HCT116 (cell line): Measurements from ENCODE around the gene SYCE3. TPM values are rescaled to one million over a fixed set of nuclear protein-coding genes. Genes with fewer than 3 reads are reported as not detected.

Source experiments
- ATAC-seq: fragments of 200-7000 bp; cut with Tn5 transposase; 2 replicates; pipeline ENCODE4 v1.9.1; 2020; ENCODE audit warnings: mild to moderate bottlenecking, moderate library complexity
- BruUV-seq: library from RNA; stranded (reverse); fragments of 400-500 nt; replicated peaks from 2 replicates; lab custom pipeline; 2021; lab: Mats Ljungman, UMichigan
- CTCF ChIA-PET: fragments of 300-600 bp; sonication (Branson Sonifier 250); formaldehyde crosslinking; loops from one replicate; lab custom pipeline; 2021; ENCODE audit warnings: antibody characterized with exemption; lab: Charles Lee
- POLR2A ChIA-PET: fragments of 300-600, 350-600 bp; sonication (Branson Sonifier 250); formaldehyde crosslinking; loops from one replicate; lab custom pipeline; 2021; ENCODE audit warnings: antibody characterized with exemption; lab: Charles Lee
- RAD21 ChIA-PET, 2 experiments: fragments of 300-600 bp; sonication (Branson Sonifier 250); formaldehyde crosslinking; loops; one replicate each; lab custom pipeline; 2023; ENCODE audit warnings: low total read pairs in 2 of 2; ENCODE audit not compliant: uncharacterized antibody in 2 of 2, unreplicated experiment in 2 of 2, low non-redundant PET in 1 of 2; lab: Charles Lee
- DNase-seq: peaks from one replicate; pipeline ENCODE4 v3.0.0-alpha.2; 2010; ENCODE audit warnings: low read depth, low spot score
- H2AFZ ChIP-seq: fragments of 200-600 bp; shearing (Covaris generic), sonication (generic); 2 replicates; pipeline ENCODE4 v1.6.1; 2017; ENCODE audit warnings: low read depth, mixed run types, mixed read lengths, antibody characterized with exemption, low read length; ENCODE audit not compliant: poor library complexity, severe bottlenecking
- H3K27ac ChIP-seq: 2 replicates; pipeline ENCODE4 v1.5.1; 2012; ENCODE audit warnings: low read depth, low read length
- H3K27me3 ChIP-seq: fragments of 200-600 bp; sonication (generic); 2 replicates; pipeline ENCODE4 v1.6.1; 2016; ENCODE audit warnings: mixed run types, low read length, mixed read lengths; ENCODE audit not compliant: insufficient read depth
- H3K36me3 ChIP-seq, 2 experiments: fragments of 200-500 bp in 1 of 2; fragments of 200-600 bp in 1 of 2; sonication (Bioruptor generic) in 1 of 2; sonication (generic) in 1 of 2; 2 replicates each; pipeline versions ENCODE4 v1.5.1 to v1.6.1; 2014 to 2016; ENCODE audit warnings: low read length in 2 of 2, inconsistent platforms in 1 of 2, mixed read lengths in 1 of 2, mixed run types in 1 of 2; ENCODE audit not compliant: insufficient read depth in 2 of 2, control insufficient read depth in 1 of 2
- H3K4me1 ChIP-seq, 2 experiments: fragments of 200-600 bp in 1 of 2; sonication (generic) in 1 of 2; 2 replicates each; pipeline versions ENCODE4 v1.5.1 to v1.6.1; 2012 to 2017; ENCODE audit warnings: low read length in 2 of 2, inconsistent platforms in 1 of 2, mild to moderate bottlenecking in 1 of 2, mixed read lengths in 1 of 2, mixed run types in 1 of 2, moderate library complexity in 1 of 2; ENCODE audit not compliant: insufficient read depth in 2 of 2, control insufficient read depth in 1 of 2
- H3K4me2 ChIP-seq: fragments of 200-600 bp; sonication (generic); 2 replicates; pipeline ENCODE4 v1.6.1; 2017; ENCODE audit warnings: mixed run types, low read length, mixed read lengths
- H3K4me3 ChIP-seq, 2 experiments: fragments of 200-600 bp in 1 of 2; sonication (generic) in 1 of 2; replicated peaks in 1 of 2; 2 replicates each; pipeline ENCODE4 v1.5.1; 2011 to 2016; ENCODE audit warnings: low read length in 2 of 2, control low read depth in 1 of 2, low read depth in 1 of 2, mild to moderate bottlenecking in 1 of 2, mixed read lengths in 1 of 2, mixed run types in 1 of 2
- H3K79me2 ChIP-seq: fragments of 200-600 bp; sonication (generic); 2 replicates; pipeline ENCODE4 v1.6.1; 2017; ENCODE audit warnings: mild to moderate bottlenecking, mixed run types, low read length, moderate library complexity, mixed read lengths; ENCODE audit not compliant: insufficient read depth
- H3K9ac ChIP-seq: fragments of 200-600 bp; sonication (generic); 2 replicates; pipeline ENCODE4 v1.6.1; 2016; ENCODE audit warnings: low read length, mixed read lengths
- H3K9me2 ChIP-seq: fragments of 200-600 bp; sonication (generic), shearing (Covaris generic); 2 replicates; pipeline ENCODE4 v1.6.1; 2017; ENCODE audit warnings: mixed run types, mild to moderate bottlenecking, moderate library complexity; ENCODE audit not compliant: insufficient read depth
- H3K9me3 ChIP-seq, 2 experiments: fragments of 200-500 bp in 1 of 2; fragments of 200-600 bp in 1 of 2; sonication (Bioruptor generic) in 1 of 2; sonication (generic) in 1 of 2; 2 replicates each; pipeline ENCODE4 v1.6.1; 2014 to 2017; ENCODE audit warnings: low read length in 2 of 2, mixed read lengths in 2 of 2, inconsistent platforms in 1 of 2, low read depth in 1 of 2, mild to moderate bottlenecking in 1 of 2, mixed run types in 1 of 2, moderate library complexity in 1 of 2; ENCODE audit not compliant: control insufficient read depth in 1 of 2, insufficient read depth in 1 of 2
- H4K20me1 ChIP-seq: fragments of 200-600 bp; sonication (generic), shearing (Covaris generic); 2 replicates; pipeline ENCODE4 v1.6.1; 2017; ENCODE audit warnings: mixed run types, mild to moderate bottlenecking, moderate library complexity; ENCODE audit not compliant: insufficient read depth
- CBX3 ChIP-seq: IDR thresholded peaks from 2 replicates; pipeline ENCODE4 v1.6.1; 2012; ENCODE audit warnings: low read depth
- CEBPB ChIP-seq: IDR thresholded peaks from 2 replicates; pipeline ENCODE4 v1.6.1; 2012; ENCODE audit warnings: low read depth
- EGR1 ChIP-seq: IDR thresholded peaks from 2 replicates; pipeline ENCODE4 v1.6.1; 2012; ENCODE audit warnings: low read depth
- EZH2phosphoT487 ChIP-seq: fragments of 200-600 bp; IDR thresholded peaks from 2 replicates; pipeline ENCODE4 v1.6.1; 2018; ENCODE audit warnings: antibody characterized with exemption, borderline replicate concordance
- FOSL1 ChIP-seq: IDR thresholded peaks from 2 replicates; pipeline ENCODE4 v1.6.1; 2012; ENCODE audit warnings: low read depth
- JUND ChIP-seq: IDR thresholded peaks from 2 replicates; pipeline ENCODE4 v1.6.1; 2012
- POLR2A ChIP-seq: IDR thresholded peaks from 2 replicates; pipeline ENCODE4 v1.7.0; 2011; ENCODE audit warnings: borderline replicate concordance; ENCODE audit not compliant: insufficient read depth, insufficient read length; ENCODE audit errors: extremely low read depth
- SIN3A ChIP-seq: IDR thresholded peaks from 2 replicates; pipeline ENCODE4 v1.6.1; 2012; ENCODE audit warnings: low read depth
- SRF ChIP-seq: IDR thresholded peaks from 2 replicates; pipeline ENCODE4 v1.6.1; 2012; ENCODE audit warnings: low read depth
- YY1 ChIP-seq: IDR thresholded peaks from 2 replicates; pipeline ENCODE4 v1.6.1; 2011; ENCODE audit warnings: low read length, low read depth, moderate library complexity, mild to moderate bottlenecking; ENCODE audit not compliant: insufficient replicate concordance; ENCODE audit errors: extremely low read depth
- ZFX ChIP-seq: fragments of 450-650 bp; IDR thresholded peaks from 2 replicates; pipeline ENCODE4 v1.6.1; 2017
- ZNF274 ChIP-seq: fragments of 200-500 bp; sonication (Bioruptor generic); IDR thresholded peaks from 2 replicates; pipeline ENCODE4 v1.6.1; 2014; ENCODE audit warnings: mild to moderate bottlenecking, low read depth, low read length, inconsistent platforms
- intact Hi-C: fragments of 100-400 bp; cut with micrococcal nuclease; formaldehyde crosslinking; loops from 2 replicates; pipeline ENCODE4 v1.10.0; 2022
- total RNA-seq: library from RNA; stranded (reverse); gene quantifications from one replicate; pipeline ENCODE4 v1.2.1, GENCODE V29; 2021; ENCODE audit not compliant: unreplicated experiment
- TF ChIP-seq, protein P1 (sequence below): IDR thresholded peaks from 2 replicates; pipeline ENCODE4 v1.6.1; 2012
- TF ChIP-seq, protein P2 (sequence below): IDR thresholded peaks from 2 replicates; pipeline ENCODE4 v1.6.1; 2012; ENCODE audit warnings: low read depth

Gene SYCE3
- total RNA-seq, 1 experiment from 2014 or later: not detected

GRCh38 chr22:50572965-50573364 lies 10.2 kb upstream of the SYCE3 start:
- POLR2A ChIA-PET: no interaction called here
- Histone ChIP-seq H3K9me2 (no peaks in the 10 kb centered on the region), H3K4me2 (no peak overlapping the region), H4K20me1 (no peaks in the 10 kb centered on the region), H3K27me3 (no peaks in the 10 kb centered on the region), H2AFZ (no peak overlapping the region), H3K4me3 (no peak overlapping the region), H3K9ac (no peak overlapping the region), H3K36me3 (peaks cover 0 to 5% of the 10 kb centered on the region in 2 experiments; a peak in 1 of 4 replicates), H3K79me2 (no peaks in the 10 kb centered on the region), H3K9me3 (no peaks in the 10 kb centered on the region), H3K27ac (no peak overlapping the region), H3K4me1 (no peaks in the 10 kb centered on the region; a peak in 1 of 4 replicates)
- intact Hi-C loops: no loop called here
- RAD21 ChIA-PET: no interaction called here
- ATAC-seq (no peak), DNase-seq (no peak)
- CTCF ChIA-PET: interaction anchor here (1.2 kb wide), 1 partner anchor 10 kb away, joined by 9 read pairs; the partner anchor contains the start of gene SYCE3
- TF ChIP-seq ZFX: no peak
- TF ChIP-seq SRF: no peak
- no peak for TF ChIP-seq SIN3A
- no TSS peak for BruUV-seq

DNA sequence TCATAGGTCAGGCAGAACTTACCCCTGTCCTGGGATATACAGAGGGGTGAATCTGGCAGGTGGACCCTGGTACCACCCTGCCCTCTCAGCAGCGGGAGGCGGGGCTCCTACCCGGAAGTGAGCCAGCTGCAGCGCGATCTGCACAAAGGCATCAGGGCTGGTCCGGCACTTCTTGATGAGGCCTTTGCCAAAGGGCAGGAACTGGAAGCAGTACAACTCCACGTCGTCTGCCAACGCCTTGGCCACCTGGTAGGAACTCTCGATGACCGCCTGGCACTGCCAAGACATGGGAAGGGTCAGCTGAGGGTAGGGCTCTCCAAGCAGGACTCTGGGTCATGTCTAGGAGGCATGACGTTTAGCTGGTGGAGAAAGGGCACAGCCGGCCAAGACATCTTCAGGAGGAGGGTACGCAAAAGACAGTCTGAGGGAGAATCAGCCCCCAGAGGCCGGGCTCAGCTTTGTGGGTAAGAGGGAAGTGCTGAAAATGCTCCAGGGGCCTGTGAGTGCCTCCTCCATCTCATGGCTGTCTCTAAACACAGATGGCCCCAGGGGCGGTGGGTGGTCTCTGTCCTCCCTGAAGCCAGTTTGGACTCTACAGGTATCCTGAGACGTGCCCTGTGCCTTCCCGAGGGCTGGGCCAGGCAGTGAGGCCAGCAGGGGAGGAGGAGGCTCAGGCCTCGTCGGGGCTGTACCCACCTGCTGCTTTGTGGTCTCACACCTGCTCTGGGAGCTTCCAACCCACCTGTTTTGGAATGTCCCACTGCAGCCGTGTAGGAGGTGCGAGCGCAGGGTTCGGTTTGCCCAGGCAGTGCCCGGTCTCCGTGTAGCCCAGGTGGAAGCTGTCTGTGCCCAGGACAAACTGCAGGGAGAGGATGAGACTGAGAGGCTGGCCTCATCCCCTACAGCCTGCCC lies 8.8 kb upstream of the SYCE3 start:
- ATAC-seq: no peak

More for the DNA sequence above, 8.8 kb upstream of the SYCE3 start:
- TF ChIP-seq ZNF274: no peak
- TF ChIP-seq SIN3A: no peak
- TF ChIP-seq EGR1: no peak
- TF ChIP-seq, protein P1, sequence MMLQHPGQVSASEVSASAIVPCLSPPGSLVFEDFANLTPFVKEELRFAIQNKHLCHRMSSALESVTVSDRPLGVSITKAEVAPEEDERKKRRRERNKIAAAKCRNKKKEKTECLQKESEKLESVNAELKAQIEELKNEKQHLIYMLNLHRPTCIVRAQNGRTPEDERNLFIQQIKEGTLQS: no peak
- no peak for TF ChIP-seq JUND
- TF ChIP-seq CEBPB: no peak
- TF ChIP-seq SRF: no peak
- no peak for TF ChIP-seq FOSL1
- TF ChIP-seq POLR2A: no peak
- no peak for TF ChIP-seq EZH2phosphoT487
- no peak for TF ChIP-seq YY1
- no peak for TF ChIP-seq CBX3
- TF ChIP-seq, protein P2, sequence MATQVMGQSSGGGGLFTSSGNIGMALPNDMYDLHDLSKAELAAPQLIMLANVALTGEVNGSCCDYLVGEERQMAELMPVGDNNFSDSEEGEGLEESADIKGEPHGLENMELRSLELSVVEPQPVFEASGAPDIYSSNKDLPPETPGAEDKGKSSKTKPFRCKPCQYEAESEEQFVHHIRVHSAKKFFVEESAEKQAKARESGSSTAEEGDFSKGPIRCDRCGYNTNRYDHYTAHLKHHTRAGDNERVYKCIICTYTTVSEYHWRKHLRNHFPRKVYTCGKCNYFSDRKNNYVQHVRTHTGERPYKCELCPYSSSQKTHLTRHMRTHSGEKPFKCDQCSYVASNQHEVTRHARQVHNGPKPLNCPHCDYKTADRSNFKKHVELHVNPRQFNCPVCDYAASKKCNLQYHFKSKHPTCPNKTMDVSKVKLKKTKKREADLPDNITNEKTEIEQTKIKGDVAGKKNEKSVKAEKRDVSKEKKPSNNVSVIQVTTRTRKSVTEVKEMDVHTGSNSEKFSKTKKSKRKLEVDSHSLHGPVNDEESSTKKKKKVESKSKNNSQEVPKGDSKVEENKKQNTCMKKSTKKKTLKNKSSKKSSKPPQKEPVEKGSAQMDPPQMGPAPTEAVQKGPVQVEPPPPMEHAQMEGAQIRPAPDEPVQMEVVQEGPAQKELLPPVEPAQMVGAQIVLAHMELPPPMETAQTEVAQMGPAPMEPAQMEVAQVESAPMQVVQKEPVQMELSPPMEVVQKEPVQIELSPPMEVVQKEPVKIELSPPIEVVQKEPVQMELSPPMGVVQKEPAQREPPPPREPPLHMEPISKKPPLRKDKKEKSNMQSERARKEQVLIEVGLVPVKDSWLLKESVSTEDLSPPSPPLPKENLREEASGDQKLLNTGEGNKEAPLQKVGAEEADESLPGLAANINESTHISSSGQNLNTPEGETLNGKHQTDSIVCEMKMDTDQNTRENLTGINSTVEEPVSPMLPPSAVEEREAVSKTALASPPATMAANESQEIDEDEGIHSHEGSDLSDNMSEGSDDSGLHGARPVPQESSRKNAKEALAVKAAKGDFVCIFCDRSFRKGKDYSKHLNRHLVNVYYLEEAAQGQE: no peak
- no peak for TF ChIP-seq ZFX
- Histone ChIP-seq H2AFZ (no peak overlapping the region), H3K9me3 (no peaks in the 10 kb centered on the region), H3K4me1 (no peaks in the 10 kb centered on the region; a peak in 1 of 4 replicates), H3K79me2 (no peaks in the 10 kb centered on the region), H3K27ac (no peak overlapping the region), H3K27me3 (no peaks in the 10 kb centered on the region), H3K9me2 (no peaks in the 10 kb centered on the region), H3K4me3 (no peak overlapping the region), H4K20me1 (no peaks in the 10 kb centered on the region), H3K36me3 (peaks cover 0 to 5% of the 10 kb centered on the region in 2 experiments; a peak in 1 of 4 replicates), H3K4me2 (no peak overlapping the region), H3K9ac (no peak overlapping the region)
- POLR2A ChIA-PET: no interaction called here
- DNase-seq: no peak
- intact Hi-C loops: no loop called here
- CTCF ChIA-PET: interaction anchor here (1.2 kb wide), 1 partner anchor 9 kb away, joined by 9 read pairs; the partner anchor contains the start of gene SYCE3
- BruUV-seq: no TSS peak
- RAD21 ChIA-PET: no interaction called here
